ENCODE data around the gene MPHOSPH8.
"Not testable (repeated sequence)": the region's sequence is repeated elsewhere in the genome, so short reads cannot be mapped to it uniquely, and the experiment has no call there.

Gene MPHOSPH8

DNA sequence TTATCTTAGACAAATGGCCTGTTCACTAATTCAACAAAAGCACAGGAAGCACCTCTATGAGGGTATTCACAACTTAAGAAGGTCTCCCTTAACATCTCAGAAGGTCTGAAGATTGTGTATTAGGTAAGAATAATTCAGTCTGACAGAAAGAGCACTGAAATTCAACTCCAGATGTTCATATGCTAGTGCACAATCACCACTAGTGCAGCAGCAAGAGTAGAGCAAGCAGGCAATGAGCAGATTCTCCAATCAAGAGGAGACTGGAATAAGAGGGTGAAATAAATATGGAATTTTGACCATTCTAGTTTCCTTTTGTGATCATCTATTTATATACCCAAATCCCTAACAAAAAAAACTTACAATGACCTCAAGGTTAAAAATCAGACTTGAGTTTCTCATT, 52.0 kb downstream of the MPHOSPH8 start:
- no peak for DNase-seq (ENCODE audit: low read depth in 2 of 2)

GRCh38 chr13:19691447-19691846, 58.0 kb downstream of the MPHOSPH8 start:
- not testable (repeated sequence) for DNase-seq (ENCODE audit: low read depth in 2 of 2)

GRCh38 chr13:19695428-19695827, 62.0 kb downstream of the MPHOSPH8 start:
- DNase-seq (ENCODE audit: low read depth in 2 of 2), result no peak

DNA sequence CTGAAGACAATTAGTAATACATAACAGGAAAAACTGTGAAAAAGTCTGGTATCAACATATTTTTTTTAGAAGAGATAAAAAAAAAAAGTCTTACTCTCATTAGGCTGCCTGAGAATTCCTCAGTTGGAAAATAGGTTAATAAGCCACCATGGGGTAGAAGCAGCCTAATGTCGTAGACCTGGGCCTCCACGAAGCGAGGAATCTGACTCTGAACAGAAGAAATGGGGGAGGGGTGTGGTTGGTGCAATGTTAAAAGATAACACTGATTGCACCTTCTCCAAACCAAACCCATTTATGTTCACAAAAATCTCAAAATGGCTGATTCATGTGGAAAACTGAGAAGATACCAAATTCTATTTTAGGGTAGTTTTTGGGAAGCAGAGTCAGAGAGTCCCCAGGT, 62.4 kb downstream of the MPHOSPH8 start:
- no peak for DNase-seq (ENCODE audit: low read depth in 2 of 2)

GRCh38 chr13:19700963-19701362, 67.5 kb downstream of the MPHOSPH8 start:
- DNase-seq (ENCODE audit: low read depth in 2 of 2), result not testable (repeated sequence)

DNA sequence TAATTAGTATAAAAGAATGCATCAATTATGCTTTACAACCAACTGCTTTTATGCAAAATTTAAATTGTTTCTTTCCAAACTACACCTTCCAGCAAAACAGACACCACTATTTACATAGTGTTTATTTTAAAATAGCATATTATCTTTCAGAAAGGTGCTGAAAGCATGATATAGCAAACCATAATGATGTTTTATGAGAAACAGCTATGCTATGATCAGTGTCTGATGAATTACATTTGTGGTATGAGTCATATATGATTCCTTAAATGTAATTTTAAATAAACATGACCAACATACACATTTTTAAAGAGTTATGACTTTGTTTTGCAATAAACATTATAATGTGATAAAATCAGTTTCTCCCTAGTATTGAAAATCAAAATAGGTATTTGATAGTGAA, 68.2 kb downstream of the MPHOSPH8 start:
- not testable (repeated sequence) for DNase-seq (ENCODE audit: low read depth in 2 of 2)

- DNase-seq (ENCODE audit: low read depth in 2 of 2), result not testable (repeated sequence)
These were observed 70.8 kb downstream of the MPHOSPH8 start for GRCh38 chr13:19704256-19704655.

DNA sequence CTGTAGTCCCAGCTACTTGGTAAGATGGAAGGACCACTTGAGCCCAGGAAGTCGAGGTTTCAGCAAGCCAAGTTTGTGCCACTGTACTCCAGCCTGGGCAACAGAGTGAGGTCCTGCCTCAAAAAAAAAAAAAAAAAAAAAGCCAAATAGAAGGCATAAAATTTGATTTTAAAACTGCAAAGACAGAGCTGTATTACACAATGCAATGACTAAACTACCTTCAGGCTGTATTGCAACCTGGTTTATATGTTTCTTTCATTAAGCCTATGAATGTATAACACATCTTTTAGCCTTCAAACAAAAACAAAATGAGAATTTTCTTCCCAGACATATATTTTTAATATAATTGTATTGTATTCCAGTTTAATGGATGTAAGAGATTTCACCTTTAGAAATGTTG, 75.6 kb downstream of the MPHOSPH8 start:
- not testable (repeated sequence) for DNase-seq (ENCODE audit: low read depth in 2 of 2)

DNA sequence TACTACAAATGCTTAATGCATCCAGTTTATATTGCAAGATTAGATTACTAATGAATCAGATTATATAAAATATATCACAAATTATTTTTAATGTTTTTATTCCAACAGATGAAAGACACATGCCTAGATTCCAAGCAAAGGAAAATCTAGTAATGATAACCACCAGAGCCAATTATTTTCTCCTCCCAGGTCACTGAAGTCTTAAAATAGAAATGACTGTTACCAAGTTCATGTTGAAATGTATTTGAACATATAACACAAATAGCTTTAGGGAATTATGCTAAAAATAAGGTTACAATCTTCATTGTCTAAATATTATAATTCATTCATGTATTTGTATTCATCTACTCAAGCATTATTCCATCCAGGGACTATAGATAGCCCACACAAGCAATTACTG, 76.3 kb downstream of the MPHOSPH8 start:
- not testable (repeated sequence) for DNase-seq (ENCODE audit: low read depth in 2 of 2)

- DNase-seq (ENCODE audit: low read depth in 2 of 2), result no peak
These were observed 79.9 kb downstream of the MPHOSPH8 start for GRCh38 chr13:19713186-19713965.

DNA sequence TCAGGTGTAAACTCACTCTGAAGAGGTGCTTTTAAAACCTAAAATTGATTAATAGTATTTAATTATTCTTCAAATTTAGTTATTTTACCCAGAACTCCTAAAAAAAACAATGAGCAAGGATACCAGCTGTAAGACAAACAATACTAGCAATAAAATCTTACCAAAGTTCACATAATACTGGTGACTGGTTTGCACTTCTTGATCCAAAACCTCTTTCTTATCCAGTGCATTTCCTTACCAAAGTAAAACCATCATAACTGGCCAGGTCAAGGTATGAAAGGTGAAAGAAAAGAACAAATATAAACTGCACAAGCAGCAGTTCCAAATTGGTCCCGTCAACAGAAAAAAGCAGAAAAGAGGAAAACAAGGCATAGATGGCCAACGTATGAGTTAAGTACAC, 86.6 kb downstream of the MPHOSPH8 start:
- no peak for DNase-seq (ENCODE audit: low read depth in 2 of 2)

All from stimulated activated CD8-positive, alpha-beta memory T cell treated with anti-CD3 and anti-CD28 coated beads, Interleukin-2, amount 100 ng/mL, for 1 hour (primary cell).